Esophagus mucosa (tissue), 1 donor: ENCODE measurements around the gene ME2. TPM values are rescaled to one million over a fixed set of nuclear protein-coding genes. Genes with fewer than 3 reads are reported as not detected.
"Not testable (repeated sequence)": the region's sequence is repeated elsewhere in the genome, so short reads cannot be mapped to it uniquely, and the experiment has no call there.

Experiments
- ATAC-seq: fragments of 200-7000 bp; cut with Tn5 transposase; one replicate; pipeline ENCODE4 v1.9.1; 2020
- total RNA-seq: library from RNA; stranded (reverse); gene quantifications from one replicate; pipeline ENCODE4 v1.2.4, GENCODE V29; 2023
- donor health status: DM: yes; HTN: yes; CAD: no.

Gene ME2
- total RNA-seq = 16.7 TPM

DNA sequence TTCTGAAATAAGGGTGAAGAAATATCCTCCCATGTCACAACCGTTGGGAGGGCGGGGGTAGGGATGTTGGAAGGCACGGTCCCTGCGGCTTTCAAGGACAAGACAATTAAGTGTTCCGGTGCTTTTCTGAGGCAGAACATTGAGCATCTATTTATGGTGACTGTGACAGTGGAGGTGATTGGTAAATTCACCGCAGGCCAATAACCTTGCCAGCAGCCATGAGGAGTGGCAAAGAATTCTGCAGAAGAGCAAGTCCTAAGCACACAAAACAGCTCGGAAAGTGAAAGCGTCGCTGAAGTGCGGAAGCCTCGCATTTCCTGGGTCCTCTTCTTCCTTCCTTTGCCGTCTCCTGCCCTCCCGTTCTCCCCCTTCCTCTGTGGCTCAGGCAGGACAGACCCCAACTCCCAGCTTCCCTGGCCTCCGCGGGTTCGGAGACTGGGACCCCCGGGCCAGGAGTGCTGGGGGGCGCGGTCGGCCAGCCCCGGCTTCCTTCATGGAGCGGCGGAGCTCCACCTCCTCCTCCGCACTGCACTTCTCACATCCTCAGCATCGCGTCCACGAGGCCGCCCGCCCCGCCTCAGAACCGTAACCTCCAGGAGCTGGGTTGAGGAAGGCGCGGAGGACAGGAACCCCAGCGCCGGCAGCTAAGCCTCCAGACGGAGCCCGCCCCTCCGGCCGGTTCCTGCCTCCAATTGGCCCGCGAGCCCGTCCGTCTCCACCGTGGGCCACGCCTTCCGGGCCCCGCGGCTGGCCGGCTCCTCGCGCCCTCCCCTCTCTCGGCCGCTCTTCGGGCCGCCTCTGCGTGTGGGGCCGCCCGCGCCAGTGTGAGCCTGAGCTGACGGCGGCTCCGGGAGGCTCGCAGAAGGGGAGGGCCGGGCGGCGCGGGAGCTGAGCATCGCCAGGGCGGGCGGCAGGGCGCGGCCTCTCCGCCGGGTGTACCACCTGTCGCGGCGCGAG lies at the start of gene ME2:
Gene ME2 (plus strand): TSS at position 774 of the 957 bp plus-strand sequence. CDS start 16,703 bp downstream, outside the sequence.
- peak; percentile 97 for ATAC-seq

DNA sequence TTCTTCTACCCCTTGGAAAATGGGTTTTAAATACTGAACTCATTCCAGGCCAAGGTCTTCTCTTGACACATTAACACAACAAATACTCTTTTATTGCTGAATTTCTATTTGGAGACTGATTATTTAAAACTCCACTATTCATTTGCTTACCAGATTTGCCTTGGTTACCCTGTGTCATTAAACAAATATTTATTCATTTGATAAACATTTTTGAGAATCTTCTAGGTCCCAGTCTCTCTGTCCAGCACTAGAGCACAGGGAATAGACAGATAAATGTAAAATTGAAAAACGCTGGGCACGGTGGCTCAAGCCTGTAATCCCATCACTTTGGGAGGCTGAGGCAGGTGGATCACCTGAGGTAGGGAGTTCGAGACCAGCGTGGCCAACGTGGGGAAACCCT lies 49.3 kb upstream of the ME2 start:
- ATAC-seq = no peak

DNA sequence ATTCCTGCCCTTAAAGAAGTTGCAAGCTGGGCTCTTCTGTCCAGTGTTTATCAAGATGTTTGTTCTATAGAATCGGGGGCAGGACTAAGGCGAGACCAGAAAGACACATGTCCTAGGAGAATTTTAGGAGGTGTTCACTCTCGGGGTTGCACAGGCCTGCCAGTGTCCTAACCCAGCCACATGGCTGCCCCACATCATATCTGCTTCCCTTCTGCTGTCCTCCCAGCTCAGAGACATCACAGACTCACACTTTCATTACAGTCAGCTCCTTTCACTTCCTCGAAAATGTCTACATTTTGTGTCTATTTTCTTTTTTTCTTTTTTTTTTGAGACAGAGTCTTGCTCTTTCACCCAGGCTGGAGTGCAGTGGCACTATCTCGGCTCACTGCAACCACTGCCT lies 48.4 kb upstream of the ME2 start:
- ATAC-seq = no peak

DNA sequence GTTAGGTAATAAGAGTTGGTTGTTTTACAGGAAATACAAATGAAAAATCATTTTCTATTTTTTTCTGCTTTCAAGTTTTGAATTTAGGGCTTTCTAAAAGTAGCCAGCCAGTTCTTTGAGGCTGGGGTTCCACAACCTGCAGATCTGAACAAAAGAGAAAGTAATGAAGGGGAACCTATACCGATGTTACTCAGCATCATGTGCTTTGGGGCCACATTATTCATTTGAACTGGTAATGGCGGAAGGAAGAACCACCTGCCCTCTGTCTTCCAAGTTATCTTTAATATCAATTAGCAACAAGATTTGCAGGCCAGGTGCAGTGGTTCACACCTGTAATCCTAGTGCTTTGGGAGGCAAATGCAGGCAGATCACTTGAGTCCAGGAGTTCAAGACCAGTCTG lies 46.2 kb upstream of the ME2 start:
- no peak for ATAC-seq

DNA sequence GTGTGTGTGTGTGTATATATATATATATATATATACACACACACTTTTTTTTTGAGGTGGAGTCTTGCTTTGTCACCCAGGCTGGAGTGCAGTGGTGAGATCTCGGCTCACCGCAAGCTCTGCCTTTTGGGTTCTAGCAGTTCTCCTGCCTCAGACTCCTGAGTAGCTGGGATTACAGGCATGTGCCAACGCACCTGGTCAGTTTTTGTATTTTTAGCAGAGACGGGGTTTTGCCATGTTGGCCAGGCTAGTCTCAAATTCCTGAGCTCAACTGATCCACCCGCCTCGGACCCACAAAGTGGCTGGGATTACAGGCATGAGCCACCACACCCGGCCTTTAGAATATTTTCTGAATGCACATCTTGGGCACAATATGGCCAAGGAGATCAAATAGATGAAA lies 45.4 kb upstream of the ME2 start:
- ATAC-seq = not testable (repeated sequence)

DNA sequence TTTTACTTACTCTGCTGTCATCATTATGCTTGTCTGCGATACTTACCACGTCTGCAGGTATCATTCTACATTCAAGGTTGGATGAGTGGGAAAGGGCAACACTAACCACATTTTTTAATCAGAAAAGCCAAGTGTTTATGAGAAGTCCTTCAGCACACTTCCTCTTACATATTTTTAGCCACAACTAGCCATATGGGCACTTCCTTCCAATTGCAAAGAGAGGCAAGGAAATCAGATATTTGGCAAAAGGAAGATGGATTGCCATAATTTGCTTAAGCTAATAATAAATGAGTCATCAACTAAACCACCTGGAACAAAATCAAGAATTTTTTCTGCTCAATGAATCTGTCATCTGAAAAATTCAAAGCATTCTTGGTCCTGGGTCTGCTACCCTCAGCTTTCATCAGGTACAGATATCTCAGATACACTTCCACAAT lies 42.4 kb upstream of the ME2 start:
- ATAC-seq = peak; percentile 71

DNA sequence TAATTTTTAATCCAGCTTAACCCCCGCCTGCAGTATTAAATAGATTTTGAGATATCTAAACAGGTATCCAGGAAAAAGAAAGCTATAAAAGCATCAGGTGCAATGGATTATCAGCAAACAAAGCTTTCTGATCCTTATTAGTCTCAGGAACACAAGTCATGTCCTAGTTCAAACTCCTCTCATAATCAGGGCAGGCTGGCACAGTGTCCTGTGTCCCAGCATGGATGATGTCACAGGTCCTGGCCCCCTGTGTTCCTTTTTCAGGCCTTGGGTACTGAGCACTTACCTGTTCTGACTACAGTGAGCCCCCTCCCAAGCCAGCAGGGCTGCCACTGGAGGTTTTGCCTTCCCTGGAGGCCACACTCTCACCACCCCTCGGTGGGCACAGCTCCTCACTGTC lies 39.6 kb upstream of the ME2 start:
- no peak for ATAC-seq

DNA sequence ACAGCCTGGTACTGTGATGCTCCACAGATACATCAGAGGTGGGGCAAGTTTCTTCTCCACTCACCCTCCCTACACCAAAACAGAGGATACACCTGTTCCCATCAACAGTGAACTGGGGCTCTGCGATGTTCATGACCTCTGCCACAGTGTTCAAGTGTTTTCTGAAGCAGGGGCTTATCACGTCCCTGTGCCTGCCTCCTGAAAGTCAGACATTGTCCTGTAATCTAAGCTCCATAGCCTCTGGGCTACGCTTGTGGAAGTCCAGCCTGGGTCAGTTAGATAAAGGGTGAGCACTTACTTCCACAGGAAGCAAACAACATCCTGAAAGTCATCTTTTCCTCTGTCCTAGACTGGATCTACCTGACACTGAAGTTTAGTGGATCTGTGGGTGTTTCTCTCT lies 38.9 kb upstream of the ME2 start:
- no peak for ATAC-seq

DNA sequence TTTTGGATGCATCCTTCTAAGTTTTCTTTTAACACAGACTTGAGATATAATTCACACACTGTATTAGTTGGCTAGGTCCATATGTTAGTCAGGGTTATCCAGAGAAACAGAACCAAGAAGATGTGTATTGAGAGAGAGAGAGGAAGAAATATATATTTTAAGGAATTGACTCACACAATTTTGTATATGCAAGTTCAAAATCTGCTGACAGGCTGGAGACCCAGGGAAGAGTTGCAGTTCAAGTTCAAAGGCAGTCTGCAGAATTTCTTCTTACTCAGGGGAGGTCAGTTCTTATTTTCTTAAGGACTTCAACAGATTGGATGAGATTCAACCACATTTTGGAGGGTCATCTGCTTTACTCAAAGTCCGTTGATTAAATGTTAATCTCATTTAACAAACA lies 36.1 kb upstream of the ME2 start:
- no peak for ATAC-seq

DNA sequence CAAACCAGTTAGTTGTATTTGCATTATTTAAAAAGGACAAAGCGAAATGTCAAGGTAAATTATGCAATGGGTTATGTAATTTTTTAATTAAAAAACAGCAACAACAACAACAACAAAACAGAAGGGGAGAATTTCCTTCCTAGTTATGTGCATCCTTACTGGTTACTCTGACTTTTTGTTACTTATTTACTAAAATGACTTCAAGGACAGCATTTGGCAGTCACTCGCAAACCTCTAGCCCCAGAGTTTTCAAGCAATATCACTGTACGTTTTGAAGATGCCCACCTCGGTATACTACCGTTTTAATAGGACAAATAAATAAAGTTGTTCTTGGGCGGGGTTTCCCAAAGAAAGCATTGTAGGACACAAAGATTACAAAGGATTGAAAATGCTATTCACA lies 34.4 kb upstream of the ME2 start:
- ATAC-seq = no peak

DNA sequence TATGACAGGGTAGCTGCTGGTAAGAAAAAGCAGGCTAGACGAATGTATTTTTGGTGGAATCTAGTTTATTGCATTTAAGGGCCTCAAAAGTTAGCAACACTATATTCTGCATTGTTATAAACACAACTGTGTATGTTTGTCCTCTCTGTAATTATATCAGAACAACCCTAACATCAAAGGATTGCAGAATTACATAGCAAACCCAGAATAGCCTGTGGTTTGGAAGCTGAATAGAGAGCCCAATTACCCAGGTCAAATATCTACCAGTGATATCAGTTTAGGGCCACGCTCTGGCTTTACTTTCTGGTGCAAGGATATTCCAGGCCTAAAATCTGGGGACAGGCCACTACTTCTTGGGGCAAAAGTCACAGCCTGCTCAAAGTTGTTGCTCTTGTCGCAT lies 34.0 kb upstream of the ME2 start:
- no peak for ATAC-seq

DNA sequence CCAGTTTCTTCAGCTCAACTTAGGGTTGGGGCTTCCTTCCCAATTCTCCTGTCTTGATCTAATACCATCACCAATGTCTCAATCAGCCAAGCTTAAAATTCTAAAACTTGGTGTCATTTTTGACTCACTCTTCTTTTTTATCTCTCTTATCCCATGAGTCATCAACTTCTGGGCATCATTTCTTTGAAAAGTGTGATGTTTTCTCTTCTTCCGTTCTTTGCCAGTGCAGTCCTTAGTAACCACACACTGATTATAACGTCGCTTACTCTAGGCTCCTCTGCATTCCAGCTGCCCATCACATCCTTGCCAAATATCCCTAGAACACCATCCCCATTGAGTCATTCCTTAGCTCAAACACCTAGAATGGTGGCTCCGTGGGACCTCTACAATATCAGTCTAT lies 31.7 kb upstream of the ME2 start:
- no peak for ATAC-seq

DNA sequence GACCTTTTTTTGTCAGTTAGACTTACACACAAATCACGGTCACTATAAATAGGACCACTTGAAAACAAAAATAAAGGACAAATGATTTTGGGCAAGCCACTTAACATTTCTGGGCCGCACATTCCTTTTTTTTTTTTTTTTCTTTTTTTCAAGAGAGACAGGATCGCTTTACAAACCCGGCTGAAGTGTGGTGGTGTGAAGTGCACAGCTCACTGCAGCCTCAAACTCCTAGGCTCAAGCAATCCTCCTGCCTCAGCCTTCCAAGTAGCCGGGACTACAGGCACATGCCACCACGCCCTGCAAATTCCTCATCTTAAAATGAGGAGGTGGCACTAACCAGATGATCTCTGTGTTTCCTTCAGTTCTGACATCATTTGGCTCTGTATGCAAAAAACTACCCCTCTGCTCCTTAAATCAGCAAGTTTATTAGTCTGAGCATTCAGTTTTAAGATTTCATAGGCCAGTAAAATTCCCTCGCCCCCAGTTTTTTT lies 30.8 kb upstream of the ME2 start:
- ATAC-seq = no peak

DNA sequence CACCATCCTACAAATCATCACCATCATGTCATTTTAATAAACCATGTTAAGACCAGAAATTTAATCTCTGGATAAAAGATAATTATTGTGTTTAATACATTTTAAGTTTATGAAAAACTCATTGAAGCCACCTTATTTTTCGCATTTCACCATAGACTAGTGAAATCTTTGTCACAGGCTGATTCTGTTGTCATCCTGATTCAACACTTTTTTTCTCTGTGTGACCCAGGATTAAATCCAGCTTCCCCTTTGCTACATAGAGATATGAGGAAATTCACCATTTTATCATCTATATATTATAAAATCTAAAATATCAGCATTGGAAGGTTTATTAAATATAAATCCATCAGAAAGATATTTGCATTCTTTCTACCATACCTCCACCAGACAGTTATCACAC lies 29.9 kb upstream of the ME2 start:
- no peak for ATAC-seq

DNA sequence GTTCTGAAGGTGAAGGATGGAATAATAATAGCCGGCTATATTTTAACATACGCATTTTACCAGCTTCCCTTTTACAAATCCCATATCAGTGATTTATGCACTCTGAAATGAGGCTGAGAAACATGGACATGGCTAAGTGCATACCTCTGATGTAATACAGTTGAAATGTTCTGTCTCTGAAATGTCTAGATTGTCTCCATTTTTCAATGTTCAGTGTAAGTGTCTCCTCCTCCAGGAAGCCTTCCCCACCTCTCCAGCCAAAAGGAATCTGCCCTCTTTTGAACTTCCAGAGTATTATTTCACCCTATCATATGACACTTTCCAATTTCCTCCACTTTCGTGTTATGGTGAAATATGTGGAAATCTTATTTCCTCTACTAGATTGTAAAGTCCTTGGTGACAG lies 29.5 kb upstream of the ME2 start:
- no peak for ATAC-seq

DNA sequence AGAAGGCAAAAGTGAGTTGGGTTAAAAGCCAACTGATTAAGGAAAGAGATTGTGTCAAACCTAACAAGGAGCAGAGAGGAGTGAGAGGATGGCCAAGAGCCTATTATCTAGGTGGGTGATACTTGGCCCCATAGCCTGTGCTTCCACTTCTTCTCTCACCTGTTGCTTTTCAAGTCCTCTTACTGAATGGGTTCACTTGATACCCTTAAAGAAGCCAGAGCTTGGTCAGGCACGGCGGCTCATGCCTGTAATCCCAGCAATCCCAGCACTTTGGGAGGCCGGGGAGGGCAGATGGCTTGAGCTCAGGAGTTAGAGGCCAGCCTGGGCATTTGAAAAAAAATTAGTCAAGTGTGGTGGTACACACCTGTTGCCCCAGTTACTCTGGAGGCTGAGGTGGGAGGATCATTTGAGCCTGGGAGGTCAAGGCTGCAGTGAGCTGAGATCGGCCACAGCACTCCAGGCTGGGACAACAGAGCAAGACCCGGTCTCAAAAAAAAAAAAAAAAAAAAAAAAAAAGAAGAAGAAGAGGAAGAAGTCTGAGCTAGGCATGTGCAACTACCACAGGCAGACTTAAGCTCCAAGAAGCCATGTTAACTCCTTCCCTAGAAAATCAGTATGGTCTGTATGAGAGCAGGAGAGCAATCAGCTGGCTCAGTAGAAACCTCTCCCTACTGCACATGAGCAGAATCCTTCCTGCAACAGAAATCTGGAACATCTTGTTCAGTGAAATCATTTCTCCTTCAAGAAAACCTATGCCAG lies 28.4 kb upstream of the ME2 start:
- no peak for ATAC-seq

DNA sequence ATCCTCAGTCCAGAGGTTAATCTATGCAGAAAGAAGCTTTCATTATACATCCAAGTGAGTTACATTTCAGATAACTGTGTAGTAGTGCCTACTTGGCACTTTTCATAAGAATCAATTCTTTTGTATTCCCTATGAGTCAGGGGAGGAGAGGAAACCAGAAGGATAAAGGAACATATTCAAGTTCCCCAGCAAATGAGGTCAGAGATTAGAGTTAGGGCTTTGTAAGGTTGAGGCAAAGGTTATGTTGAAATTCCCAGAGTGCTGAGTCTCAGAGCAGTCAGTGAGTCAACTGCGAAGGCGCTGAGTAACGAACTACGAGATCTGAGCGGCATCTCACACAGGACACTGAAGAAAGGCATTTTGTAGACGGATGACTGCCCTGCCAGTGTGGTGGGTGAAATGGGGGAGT lies 25.1 kb upstream of the ME2 start:
- peak; percentile 97 for ATAC-seq

DNA sequence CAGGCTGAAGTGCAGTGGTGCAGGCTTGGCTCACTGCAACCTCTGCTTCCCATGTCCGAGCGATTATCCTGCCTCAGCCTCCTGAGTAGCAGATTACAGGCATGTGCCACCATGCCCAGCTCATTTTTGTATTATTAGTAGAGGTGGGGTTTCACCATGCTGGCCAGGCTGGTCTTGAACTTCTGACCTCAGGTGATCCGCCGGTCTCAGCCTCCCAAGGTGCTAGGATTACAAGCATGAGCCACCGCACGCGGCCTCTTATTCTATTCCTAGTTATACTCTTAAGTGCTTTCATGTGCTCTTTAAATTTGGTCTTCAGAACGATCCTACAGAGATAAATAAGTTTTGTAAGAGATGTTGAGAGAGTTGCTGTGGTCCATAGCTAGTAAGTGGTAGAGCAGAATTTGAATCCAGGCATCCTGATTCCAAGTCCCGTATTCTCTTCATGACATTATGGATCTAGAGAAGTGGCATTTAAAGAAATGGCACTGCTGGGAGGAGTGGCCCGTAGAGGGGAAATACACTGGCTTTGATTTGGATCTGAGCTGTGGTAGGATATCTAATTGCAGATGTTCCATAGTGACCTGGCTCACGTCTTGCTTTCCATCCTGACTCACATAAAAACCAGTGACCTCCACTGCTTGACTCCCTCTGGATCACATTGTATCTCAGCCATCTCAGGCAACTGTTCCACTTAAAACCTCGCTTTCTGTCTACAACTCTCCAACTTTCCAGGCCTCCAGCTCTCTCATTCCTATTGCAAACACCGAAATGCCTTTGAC lies 22.8 kb upstream of the ME2 start:
- ATAC-seq = no peak

DNA sequence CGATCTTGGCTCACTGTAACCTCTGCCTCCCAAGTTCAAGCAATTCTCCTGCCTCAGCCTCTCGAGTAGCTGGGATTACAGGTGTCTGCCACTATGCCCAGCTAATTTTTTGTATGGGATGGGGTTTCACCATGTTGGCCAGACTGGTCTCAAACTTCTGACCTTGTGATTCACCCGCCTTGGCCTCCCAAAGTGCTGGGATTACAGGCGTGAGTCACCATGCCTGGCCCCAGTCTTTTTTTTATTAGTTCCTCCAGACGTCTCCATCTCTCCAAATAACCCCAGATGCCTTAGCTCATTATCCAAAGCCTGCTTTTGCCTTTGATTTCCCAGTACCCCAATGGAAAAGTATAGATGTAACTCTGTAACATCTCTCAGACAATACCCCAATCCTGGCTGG lies 21.8 kb upstream of the ME2 start:
- ATAC-seq = not testable (repeated sequence)

DNA sequence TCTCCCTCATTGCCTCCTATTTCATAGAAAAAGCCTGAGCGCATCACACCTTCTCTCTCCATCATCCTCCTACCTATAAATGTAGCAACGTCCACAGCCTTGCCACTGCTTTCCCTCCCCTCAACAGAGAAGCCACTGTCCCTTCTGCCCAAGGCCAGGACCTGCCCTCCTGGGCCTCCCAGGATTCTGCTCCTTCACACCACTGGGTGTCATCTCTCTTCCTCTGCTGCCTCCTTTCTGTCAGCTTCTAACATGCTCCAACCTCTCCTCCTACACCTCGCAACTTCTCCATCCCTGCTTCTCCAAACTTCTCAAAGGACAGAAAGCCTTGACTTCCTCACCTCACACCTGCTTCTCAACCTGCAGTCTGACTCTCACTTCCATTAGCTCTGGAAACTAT lies 21.2 kb upstream of the ME2 start:
- ATAC-seq = no peak

DNA sequence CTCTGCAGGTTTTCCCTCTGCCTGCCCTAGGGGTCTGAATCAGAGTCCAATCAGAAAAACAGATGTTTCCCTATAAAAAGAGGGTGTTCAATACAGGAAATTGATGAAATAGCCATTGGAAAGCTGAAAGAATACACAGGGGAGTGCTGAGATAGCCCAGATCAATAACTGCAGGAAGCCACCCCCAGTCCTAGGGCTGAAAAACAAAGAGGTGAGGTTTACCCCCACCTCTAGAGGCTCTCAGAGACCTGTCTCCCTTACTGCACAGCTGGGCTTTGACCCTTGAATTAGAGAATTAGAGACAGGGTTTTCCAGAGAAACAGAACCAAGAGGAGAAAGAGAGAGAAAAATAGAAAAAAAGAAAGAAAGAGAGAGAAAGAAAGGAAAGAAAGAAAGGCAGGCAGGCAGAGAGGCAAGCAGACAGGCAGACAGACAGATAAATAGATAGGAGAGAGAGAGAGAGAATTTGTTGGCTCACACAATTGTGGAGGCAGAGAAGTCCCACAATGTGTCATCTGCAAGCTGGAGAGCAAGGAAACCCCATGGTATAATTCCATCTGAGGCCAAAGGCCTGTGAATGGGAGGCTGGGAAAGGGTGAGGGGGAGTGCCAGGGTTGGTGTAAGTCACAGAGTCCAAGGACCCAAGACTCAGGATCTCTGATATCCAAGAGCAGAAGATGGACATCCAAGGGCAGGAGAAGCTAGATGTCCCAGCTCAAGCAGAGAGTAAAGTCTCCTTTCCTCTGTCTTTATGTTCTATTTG lies 18.9 kb upstream of the ME2 start:
- no peak for ATAC-seq

DNA sequence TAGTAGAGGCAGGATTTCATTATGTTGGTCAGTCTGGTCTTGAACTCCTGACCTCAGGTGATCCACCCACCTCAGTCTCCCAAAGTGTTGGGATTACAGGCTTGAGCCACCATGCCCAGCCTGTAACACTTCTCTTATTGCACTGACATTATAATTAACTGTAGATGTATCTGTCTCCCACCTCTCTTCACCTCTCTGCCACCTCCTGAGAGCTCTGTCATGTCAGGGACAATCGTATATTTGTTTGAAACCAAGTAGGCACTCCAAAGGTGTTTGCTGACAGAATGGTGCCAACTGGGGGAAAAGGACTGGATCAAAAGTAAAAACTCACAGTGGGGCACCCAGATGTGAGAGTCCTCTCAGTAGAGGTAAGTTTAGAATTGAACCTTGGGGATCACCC lies 17.3 kb upstream of the ME2 start:
- ATAC-seq = no peak
